NCI-H69 (cell line): ENCODE data around the gene ELOVL5.
A peak's percentile ranks its signal among the peaks of the same experiment; 100 is the strongest.

Experiments
- DNase-seq: peaks from one replicate; lab custom pipeline; 2025; lab: John Stamatoyannopoulos, UW

ELOVL5 gene

GRCh38 chr6:53239526-53239925 is 109.2 kb downstream of the ELOVL5 start:
- DNase-seq = no peak

GRCh38 chr6:53238311-53238710 is 110.4 kb downstream of the ELOVL5 start:
- no peak for DNase-seq

- DNase-seq = no peak
Observed at GRCh38 chr6:53236241-53236640, 112.5 kb downstream of the ELOVL5 start.

GRCh38 chr6:53235508-53235907 is 113.2 kb downstream of the ELOVL5 start:
- no peak for DNase-seq

- peak; percentile 26 for DNase-seq
Observed at GRCh38 chr6:53233309-53233708, 115.4 kb downstream of the ELOVL5 start.

- no peak for DNase-seq
Observed at GRCh38 chr6:53230775-53231467, 117.8 kb downstream of the ELOVL5 start.

GRCh38 chr6:53227847-53228246 is 120.9 kb downstream of the ELOVL5 start:
- DNase-seq = no peak

GRCh38 chr6:53220605-53221004 is 128.1 kb downstream of the ELOVL5 start:
- no peak for DNase-seq
